ENCODE data around the gene APAF1.

APAF1 gene

GRCh38 chr12:98758331-98758730 lies 113.2 kb downstream of the APAF1 start:
- DNase-seq (ENCODE audit: low read depth, low spot score) = no peak

DNA sequence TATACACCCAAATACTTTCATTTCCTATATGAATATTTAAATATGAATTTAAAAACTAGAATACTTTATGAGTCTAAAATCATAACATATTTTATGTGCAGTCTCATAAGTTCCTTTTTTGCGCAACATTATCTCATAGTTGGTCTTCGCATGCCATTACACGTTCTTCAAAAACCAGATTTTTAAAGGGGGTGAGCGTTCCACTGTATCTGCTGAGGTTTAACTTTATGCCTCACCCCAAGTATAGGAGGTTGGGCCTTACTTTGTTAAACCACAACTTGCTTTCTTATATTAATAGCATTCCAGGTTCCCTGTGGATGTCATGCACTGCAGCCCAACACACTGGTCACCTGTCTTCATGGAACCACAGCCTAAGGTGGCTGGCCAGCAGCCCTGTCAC lies 118.6 kb downstream of the APAF1 start:
- no peak for DNase-seq (ENCODE audit: low read depth, low spot score)

- DNase-seq (ENCODE audit: low read depth, low spot score) = no peak
Observed at GRCh38 chr12:98767248-98767647, 122.2 kb downstream of the APAF1 start.

GRCh38 chr12:98769068-98769467 lies 124.0 kb downstream of the APAF1 start:
- DNase-seq (ENCODE audit: low read depth, low spot score) = no peak

- no peak for DNase-seq (ENCODE audit: low read depth, low spot score)
Observed at GRCh38 chr12:98770230-98770629, 125.1 kb downstream of the APAF1 start.

GRCh38 chr12:98771811-98772752 lies 127.0 kb downstream of the APAF1 start:
- no peak for DNase-seq (ENCODE audit: low read depth, low spot score)

GRCh38 chr12:98772818-98773217 lies 127.7 kb downstream of the APAF1 start:
- no peak for DNase-seq (ENCODE audit: low read depth, low spot score)

DNA sequence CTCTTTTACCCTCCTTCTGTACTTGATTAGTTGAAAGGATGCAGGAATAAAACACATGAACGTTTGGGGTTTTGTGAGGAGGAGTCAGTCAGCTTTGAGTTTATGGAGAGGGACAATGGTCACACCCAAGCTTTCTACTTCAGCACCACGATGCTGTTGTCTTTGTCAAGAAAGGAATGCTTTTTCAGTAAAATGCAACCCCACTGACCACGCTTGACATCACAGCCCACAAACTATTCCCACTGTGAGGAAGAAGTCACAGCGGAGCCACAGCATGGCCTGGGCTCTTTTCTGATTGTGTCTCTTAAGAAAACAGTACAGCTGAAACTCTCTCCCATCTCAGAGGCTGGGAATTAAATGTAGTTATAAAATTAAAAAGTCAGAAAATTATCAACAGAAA lies 135.2 kb downstream of the APAF1 start:
- no peak for DNase-seq (ENCODE audit: low read depth, low spot score)

GRCh38 chr12:98783420-98783819 lies 138.3 kb downstream of the APAF1 start:
- no peak for DNase-seq (ENCODE audit: low read depth, low spot score)

Measured in smooth muscle cell of the brain vasculature (primary cell).